HepG2 (cell line): Measurements from ENCODE around the gene PHYHIPL. TPM values are rescaled to one million over a fixed set of nuclear protein-coding genes. Genes with fewer than 3 reads are reported as not detected.

Source experiments
- ATAC-seq: fragments of 200-7000 bp; cut with Tn5 transposase; 3 replicates; pipeline ENCODE4 v1.9.1; 2020; ENCODE audit warnings: mild to moderate bottlenecking, moderate library complexity
- BruUV-seq: library from RNA; stranded (reverse); fragments of 400-500 nt; replicated peaks from 2 replicates; lab custom pipeline; 2021; lab: Mats Ljungman, UMichigan
- CTCF ChIA-PET: fragments of 300-600 bp; formaldehyde crosslinking; extraction: SDS; loops from one replicate; lab custom pipeline; 2021; ENCODE audit warnings: low total read pairs, inconsistent platforms, low intra/inter-chr PET ratio; lab: Yijun Ruan, JAX
- POLR2A ChIA-PET: fragments of 350-600 bp; sonication (Branson Sonifier 250); formaldehyde crosslinking; loops from one replicate; lab custom pipeline; 2020; ENCODE audit warnings: antibody characterized with exemption, inconsistent platforms; lab: Yijun Ruan, JAX
- DNase-seq: peaks from one replicate; pipeline ENCODE4 v3.0.0-alpha.2; 2015; ENCODE audit warnings: low spot score
- FAIRE-seq: peaks from 3 replicates; lab custom pipeline; 2011; peaks lifted over from hg19 to GRCh38; lab: Jason Lieb, UNC
- H2AFZ ChIP-seq: one replicate; pipeline ENCODE4 v1.6.1; 2011; ENCODE audit warnings: low read length, inconsistent platforms
- H3K27ac ChIP-seq: fragments of 300-600 bp; 3 replicates; pipeline ENCODE4 v1.8.0; 2011; ENCODE audit warnings: mixed run types, mild to moderate bottlenecking, mixed read lengths, low read length, inconsistent platforms; ENCODE audit not compliant: insufficient read depth; ENCODE audit errors: extremely low read length
- H3K27me3 ChIP-seq, 2 experiments: fragments of 200-600 bp in 1 of 2; 2 replicates in 1 of 2; 3 replicates in 1 of 2; pipeline versions ENCODE4 v1.6.0 to v1.8.0; 2011; ENCODE audit warnings: low read length in 2 of 2, mild to moderate bottlenecking in 2 of 2, moderate library complexity in 2 of 2, inconsistent platforms in 1 of 2; ENCODE audit not compliant: insufficient read depth in 2 of 2, control insufficient read depth in 1 of 2
- H3K36me3 ChIP-seq, 2 experiments: fragments of 200-600 bp in 1 of 2; replicated peaks in 1 of 2; 2 replicates in 1 of 2; 3 replicates in 1 of 2; pipeline versions ENCODE4 v1.5.1 to v1.8.0; 2011; ENCODE audit warnings: low read length in 2 of 2, inconsistent platforms in 1 of 2; ENCODE audit not compliant: insufficient read depth in 2 of 2, control insufficient read depth in 1 of 2
- H3K4me1 ChIP-seq: 2 replicates; pipeline ENCODE4 v1.5.1; 2012; ENCODE audit warnings: low read length, inconsistent platforms; ENCODE audit not compliant: insufficient read depth
- H3K4me2 ChIP-seq: 2 replicates; pipeline ENCODE4 v1.6.0; 2011; ENCODE audit warnings: low read depth, low read length, inconsistent platforms
- H3K4me3 ChIP-seq, 3 experiments: fragments of 200-600 bp in 1 of 3; sonication (generic), shearing (Covaris generic) in 1 of 3; replicated peaks in 1 of 3; 2 replicates each; pipeline ENCODE4 v1.5.1; 2011 to 2016; ENCODE audit warnings: low read length in 3 of 3, inconsistent platforms in 2 of 3, low read depth in 2 of 3, mild to moderate bottlenecking in 2 of 3, control low read depth in 1 of 3, mixed read lengths in 1 of 3; ENCODE audit not compliant: insufficient read depth in 1 of 3
- H3K79me2 ChIP-seq: one replicate; pipeline ENCODE4 v1.6.1; 2011; ENCODE audit warnings: low read length, inconsistent platforms; ENCODE audit not compliant: insufficient read depth
- H3K9ac ChIP-seq: 2 replicates; pipeline ENCODE4 v1.6.0; 2011; ENCODE audit warnings: mild to moderate bottlenecking, low read depth, low read length, inconsistent platforms; ENCODE audit not compliant: insufficient read depth
- H3K9me3 ChIP-seq: 2 replicates; pipeline ENCODE4 v1.5.1; 2012; ENCODE audit warnings: mild to moderate bottlenecking, low read length
- H4K20me1 ChIP-seq: 2 replicates; pipeline ENCODE4 v1.6.0; 2011; ENCODE audit warnings: inconsistent platforms, mild to moderate bottlenecking, low read length, moderate library complexity; ENCODE audit not compliant: insufficient read depth
- AFF4 ChIP-seq: sonication (generic); formaldehyde crosslinking; IDR thresholded peaks from 2 replicates; pipeline ENCODE4 v1.4.0; 2020; ENCODE audit warnings: missing genetic modification reagents
- AGO2 ChIP-seq: fragments of 200-400 bp; formaldehyde crosslinking; optimal IDR thresholded peaks from 2 replicates; pipeline ENCODE3; 2017; ENCODE audit warnings: mild to moderate bottlenecking, low read depth, low read length, moderate library complexity
- ASH2L ChIP-seq: fragments of 300-600, 200-600 bp; sonication (generic); IDR thresholded peaks from 2 replicates; pipeline ENCODE4 v1.7.0; 2017; ENCODE audit warnings: low read depth, mild to moderate bottlenecking, moderate library complexity, mixed read lengths, low read length; ENCODE audit not compliant: insufficient read length
- FUBP1 ChIP-seq: sonication (generic); formaldehyde crosslinking; IDR thresholded peaks from 2 replicates; pipeline ENCODE4 v1.5.1; 2020; ENCODE audit warnings: missing genetic modification reagents, mild to moderate bottlenecking, borderline replicate concordance
- GMEB2 ChIP-seq: IDR thresholded peaks from 2 replicates; pipeline ENCODE4 v1.6.1; 2016; ENCODE audit warnings: missing biosample characterization, missing genetic modification reagents, low read depth
- HNF4A ChIP-seq: sonication (generic); formaldehyde crosslinking; IDR thresholded peaks from 2 replicates; pipeline ENCODE4 v1.4.0; 2020; ENCODE audit warnings: missing genetic modification reagents
- MED1 ChIP-seq: sonication (generic); formaldehyde crosslinking; IDR thresholded peaks from 2 replicates; pipeline ENCODE4 v1.4.0; 2020; ENCODE audit warnings: missing genetic modification reagents
- PAF1 ChIP-seq: IDR thresholded peaks from 2 replicates; pipeline ENCODE4 v1.6.1; 2016; ENCODE audit warnings: missing genetic modification reagents, missing compliant biosample characterization
- SALL1 ChIP-seq: sonication (generic); formaldehyde crosslinking; IDR thresholded peaks from 2 replicates; pipeline ENCODE4 v1.8.0; 2022; ENCODE audit warnings: mild to moderate bottlenecking, missing genetic modification reagents
- SSRP1 ChIP-seq: IDR thresholded peaks from 2 replicates; pipeline ENCODE4 v1.6.1; 2016; ENCODE audit warnings: control low read depth
- ZBTB37 ChIP-seq: sonication (generic); formaldehyde crosslinking; IDR thresholded peaks from 2 replicates; pipeline ENCODE4 v1.4.0; 2020; ENCODE audit warnings: mild to moderate bottlenecking, missing genetic modification reagents
- ZNF263 ChIP-seq: sonication (generic); formaldehyde crosslinking; IDR thresholded peaks from 2 replicates; pipeline ENCODE4 v1.4.0; 2020; ENCODE audit warnings: missing genetic modification reagents
- ZNF30 ChIP-seq: sonication (generic); formaldehyde crosslinking; IDR thresholded peaks from 2 replicates; pipeline ENCODE4 v1.5.0; 2020; ENCODE audit warnings: mild to moderate bottlenecking, missing genetic modification reagents
- ZNF331 ChIP-seq: sonication (generic); formaldehyde crosslinking; IDR thresholded peaks from 2 replicates; pipeline ENCODE4 v1.4.0; 2020; ENCODE audit warnings: missing genetic modification reagents
- ZNF432 ChIP-seq: sonication (generic); formaldehyde crosslinking; IDR thresholded peaks from 2 replicates; pipeline ENCODE4 v1.5.0; 2020; ENCODE audit warnings: missing genetic modification reagents, mild to moderate bottlenecking, borderline replicate concordance
- ZNF557 ChIP-seq: sonication (generic); formaldehyde crosslinking; IDR thresholded peaks from 2 replicates; pipeline ENCODE4 v1.4.0; 2020; ENCODE audit warnings: missing genetic modification reagents
- WGBS: methylation state at CpG from one replicate; pipeline ENCODE4 v1.1.6; 2017; ENCODE audit warnings: low lambda C conversion rate; 5-methylcytosine and 5-hydroxymethylcytosine counted together
- in situ Hi-C: cut with HindIII; loops from 2 replicates; pipeline ENCODE4 v1.10.0; 2017; ENCODE audit warnings: low pct_unique_long_range_greater_than_20kb; ENCODE audit not compliant: extremely low pct_ligation_motif_present
- intact Hi-C: fragments of 100-400 bp; cut with micrococcal nuclease; formaldehyde crosslinking; loops from one replicate; pipeline ENCODE4 v1.10.0; 2022; ENCODE audit not compliant: unreplicated experiment
- polyA plus RNA-seq, 8 experiments: library from polyadenylated mRNA; depleted of rRNA in 3 of 8; stranded (reverse) in 7 of 8; unstranded in 1 of 8; fragments of >200 nt; fragmentation: Illumina TruSeq in 4 of 8; extraction: Trizol in 4 of 8; gene quantifications; 2 replicates each; pipeline versions ENCODE4 v1.2.1 to v1.2.3, GENCODE V29; 2011 to 2016; ENCODE audit warnings: low read depth in 4 of 8, missing spikeins in 1 of 8, mixed read lengths in 1 of 8; ENCODE audit not compliant: insufficient read depth in 1 of 8
- total RNA-seq, 5 experiments: library from RNA; depleted of rRNA; stranded (reverse); fragments of >200 nt; fragmentation: Illumina TruSeq; extraction: Trizol; gene quantifications; 2 replicates each; pipeline ENCODE4 v1.2.3, GENCODE V29; 2016; ENCODE audit warnings: low read depth in 1 of 5

The PHYHIPL gene
- total and polyA plus RNA-seq, 2 of the 13 experiments (the other 11 are each of a cell fraction or from before 2014, with no cell fraction given) = 40.6 to 78.5 TPM

GRCh38 chr10:59179068-59179467, 2.6 kb downstream of the PHYHIPL start:
- Histone ChIP-seq H3K9ac (peak overlapping the region; percentile 91), H3K27me3 (no peaks in the 10 kb centered on the region; a peak in 1 of 5 replicates), H3K36me3 (no peaks in the 10 kb centered on the region; a peak in 1 of 5 replicates), H2AFZ (no peak overlapping the region), H3K9me3 (no peaks in the 10 kb centered on the region), H3K79me2 (peaks cover 97% of the 10 kb centered on the region), H3K4me1 (peaks cover 29% of the 10 kb centered on the region), H3K4me2 (peak overlapping the region; percentile 92), H3K27ac (peak overlapping the region; percentile 95), H4K20me1 (peaks cover 37% of the 10 kb centered on the region), H3K4me3 (peak overlapping the region; percentile 82 to 99 (median 89); a peak in 5 of 6 replicates)
- WGBS = 1% methylated on average over 2 of the region's 2 CpGs
- CTCF ChIA-PET = no interaction called here
- POLR2A ChIA-PET = interaction anchor here (0.6 to 8.9 kb wide), 5 partner anchors 105 to 213 kb away, joined by 3 to 107 read pairs (median 6); no protein-coding TSS in a partner anchor
- no peak for FAIRE-seq
- no peak for DNase-seq
- ATAC-seq = no peak
- intact Hi-C loops = loop anchor here (5.0 kb wide), 1 partner anchor 122 kb away; no protein-coding TSS in a partner anchor
- no TSS peak for BruUV-seq
- in situ Hi-C loops = loop anchor here (5.0 to 10.0 kb wide), 2 partner anchors 104 to 212 kb away; no protein-coding TSS in a partner anchor
- TF ChIP-seq ZNF263 (no peak), ZNF331 (CRISPR knock-in tag) (no peak), ZNF30 (CRISPR knock-in tag) (no peak), SSRP1 (CRISPR knock-in tag) (no peak), ZBTB37 (CRISPR knock-in tag) (no peak), AGO2 (peak; percentile 11), PAF1 (CRISPR knock-in tag) (no peak), ASH2L (peak; percentile 35), HNF4A (CRISPR knock-in tag) (no peak), ZNF557 (CRISPR knock-in tag) (no peak), ZNF432 (no peak), FUBP1 (CRISPR knock-in tag) (no peak), MED1 (CRISPR knock-in tag) (no peak), AFF4 (CRISPR knock-in tag) (0 out of 2 replicates have a peak, but pooled peaks have one; percentile 54), SALL1 (no peak), GMEB2 (no peak)
